OCI-LY7 (cell line): ENCODE measurements around the gene GNAZ. TPM values are rescaled to one million over a fixed set of nuclear protein-coding genes. Genes with fewer than 3 reads are reported as not detected.

ENCODE experiments used
- BruUV-seq: library from RNA; stranded (reverse); fragments of 400-500 nt; replicated peaks from 2 replicates; lab custom pipeline; 2021; lab: Mats Ljungman, UMichigan
- CTCF ChIA-PET: fragments of 300-600 bp; sonication (Branson Sonifier 250); formaldehyde crosslinking; loops from one replicate; lab custom pipeline; 2022; ENCODE audit warnings: antibody characterized with exemption; ENCODE audit not compliant: unreplicated experiment; lab: Charles Lee
- POLR2A ChIA-PET: fragments of 300-600 bp; sonication (Branson Sonifier 250); formaldehyde crosslinking; loops from one replicate; lab custom pipeline; 2022; ENCODE audit warnings: antibody characterized with exemption; lab: Charles Lee
- DNase-seq: peaks from one replicate; pipeline ENCODE4 v3.0.0-alpha.2; 2015; ENCODE audit warnings: low spot score
- H2AFZ ChIP-seq: fragments of 200-600 bp; sonication (generic), shearing (Covaris generic); 2 replicates; pipeline ENCODE4 v1.6.1; 2014; ENCODE audit warnings: mild to moderate bottlenecking, antibody characterized with exemption, low read length, moderate library complexity
- H3K27ac ChIP-seq: fragments of 200-600 bp; sonication (generic); 2 replicates; pipeline ENCODE4 v1.5.1; 2014; ENCODE audit warnings: mixed run types, low read depth, mild to moderate bottlenecking, moderate library complexity, low read length, inconsistent platforms; ENCODE audit not compliant: poor library complexity, severe bottlenecking
- H3K36me3 ChIP-seq: fragments of 200-600 bp; sonication (generic); 2 replicates; pipeline ENCODE4 v1.6.1; 2014; ENCODE audit warnings: mild to moderate bottlenecking, antibody characterized with exemption, low read length, moderate library complexity, mixed read lengths; ENCODE audit not compliant: insufficient read depth
- H3K4me1 ChIP-seq: fragments of 200-600 bp; sonication (generic); 2 replicates; pipeline ENCODE4 v1.5.1; 2014; ENCODE audit warnings: mild to moderate bottlenecking, low read length; ENCODE audit not compliant: insufficient read depth, poor library complexity, severe bottlenecking
- H3K4me2 ChIP-seq: fragments of 200-600 bp; sonication (generic); 2 replicates; pipeline ENCODE4 v1.6.1; 2014; ENCODE audit warnings: mild to moderate bottlenecking, low read length
- H3K4me3 ChIP-seq: fragments of 200-600 bp; sonication (generic); 2 replicates; pipeline ENCODE4 v1.5.1; 2014; ENCODE audit warnings: mild to moderate bottlenecking, low read depth, low read length; ENCODE audit not compliant: poor library complexity, severe bottlenecking
- H3K79me2 ChIP-seq: fragments of 200-600 bp; sonication (generic); 2 replicates; pipeline ENCODE4 v1.6.1; 2016; ENCODE audit warnings: low read depth, mild to moderate bottlenecking, low read length, moderate library complexity, mixed read lengths; ENCODE audit not compliant: insufficient read depth
- H3K9me2 ChIP-seq: fragments of 200-600 bp; sonication (generic); 2 replicates; pipeline ENCODE4 v1.6.1; 2016; ENCODE audit warnings: mild to moderate bottlenecking, low read length, mixed read lengths; ENCODE audit not compliant: insufficient read depth
- H3K9me3 ChIP-seq: fragments of 200-600 bp; sonication (generic); 2 replicates; pipeline ENCODE4 v1.6.1; 2014; ENCODE audit warnings: mild to moderate bottlenecking, mixed run types, low read length, mixed read lengths
- H4K20me1 ChIP-seq: fragments of 200-600 bp; sonication (generic); 2 replicates; pipeline ENCODE4 v1.6.1; 2014; ENCODE audit warnings: mild to moderate bottlenecking, antibody characterized with exemption, low read length, moderate library complexity, mixed read lengths; ENCODE audit not compliant: insufficient read depth
- EZH2phosphoT487 ChIP-seq: fragments of 200-600 bp; sonication (generic); IDR thresholded peaks from 2 replicates; pipeline ENCODE4 v1.6.1; 2018; ENCODE audit warnings: low read depth, borderline replicate concordance, mild to moderate bottlenecking, mixed run types, antibody characterized with exemption, low read length, moderate library complexity, mixed read lengths
- intact Hi-C: fragments of 100-400 bp; cut with micrococcal nuclease; formaldehyde crosslinking; loops from one replicate; pipeline ENCODE4 v1.10.0; 2022; ENCODE audit not compliant: unreplicated experiment
- total RNA-seq, 2 experiments: library from RNA; depleted of rRNA in 1 of 2; stranded (reverse); fragments of >200 nt in 1 of 2; shearing (Covaris generic) in 1 of 2; gene quantifications; 2 replicates each; pipeline ENCODE4 v1.2.3, GENCODE V29; 2014 to 2022
- TF ChIP-seq, protein P1 (sequence below): fragments of 200-600 bp; sonication (generic); conservative IDR thresholded peaks from 2 replicates; pipeline ENCODE4 v1.5.1; 2014; ENCODE audit warnings: mild to moderate bottlenecking, antibody characterized with exemption, low read length, moderate library complexity, mixed read lengths

Gene GNAZ
- total RNA-seq, 2 experiments from 2014 or later, result 38.5 to 46.4 TPM

DNA sequence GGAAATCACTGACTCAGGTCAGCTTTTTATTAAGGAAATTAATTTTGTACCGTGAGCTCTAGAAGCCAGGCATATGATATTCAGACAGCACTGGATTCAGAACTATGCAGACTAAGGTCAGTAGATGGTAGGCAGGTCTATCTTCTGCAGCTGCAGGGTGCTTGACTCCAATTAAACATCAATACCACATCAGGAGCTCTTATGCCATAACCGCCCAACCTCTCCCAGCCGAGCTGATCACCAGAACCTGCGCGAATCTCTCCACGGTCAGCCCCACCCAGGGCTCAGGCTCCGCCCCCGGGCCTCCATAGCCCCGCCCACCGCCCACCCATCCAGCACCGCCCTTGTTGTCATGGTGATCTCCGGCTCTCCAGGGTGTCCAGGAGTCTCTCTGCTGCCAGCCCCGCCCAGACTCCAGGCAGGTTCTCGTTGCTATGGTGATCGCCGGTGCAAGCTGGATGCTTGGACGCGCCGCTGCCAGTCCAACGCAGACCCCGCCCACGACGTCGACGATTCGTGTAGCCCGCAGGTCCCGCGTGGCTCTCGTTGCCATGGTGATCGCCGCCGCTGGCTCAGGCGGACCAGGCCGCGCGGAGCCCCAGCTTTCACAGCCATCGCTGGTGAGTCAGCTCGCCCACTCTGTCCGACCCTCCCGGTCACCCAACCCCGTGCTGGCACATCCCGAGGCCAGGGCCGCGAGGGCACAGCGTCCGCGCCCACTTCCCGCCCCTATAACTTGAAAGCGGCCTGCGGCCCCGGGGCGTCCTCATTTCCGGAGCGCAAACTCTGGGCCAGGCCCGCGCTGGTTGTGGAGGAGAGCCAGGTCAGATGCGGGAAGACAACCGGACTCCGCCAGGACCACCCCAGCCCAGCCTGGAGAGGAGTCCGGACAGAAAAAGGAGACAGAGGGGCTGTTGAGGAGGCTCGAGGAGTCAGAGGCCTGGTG is 74.9 kb downstream of the GNAZ start, which contains the start of gene RAB36:
Gene RAB36 (plus strand): TSS at position 546 of the 946 bp plus-strand sequence. CDS start 1,140 bp downstream, outside the sequence.
- H3K36me3 ChIP-seq, result no peaks in the 10 kb centered on the region
- intact Hi-C loops, result no loop called here
- H3K27ac ChIP-seq, result no peak within 1 kb of the TSS
- no peaks in the 10 kb centered on the region for H4K20me1 ChIP-seq
- peak; percentile 75 for DNase-seq
- H3K9me3 ChIP-seq, result no peaks in the 10 kb centered on the region
- no peaks in the 10 kb centered on the region for H3K79me2 ChIP-seq
- TF ChIP-seq, protein P1, sequence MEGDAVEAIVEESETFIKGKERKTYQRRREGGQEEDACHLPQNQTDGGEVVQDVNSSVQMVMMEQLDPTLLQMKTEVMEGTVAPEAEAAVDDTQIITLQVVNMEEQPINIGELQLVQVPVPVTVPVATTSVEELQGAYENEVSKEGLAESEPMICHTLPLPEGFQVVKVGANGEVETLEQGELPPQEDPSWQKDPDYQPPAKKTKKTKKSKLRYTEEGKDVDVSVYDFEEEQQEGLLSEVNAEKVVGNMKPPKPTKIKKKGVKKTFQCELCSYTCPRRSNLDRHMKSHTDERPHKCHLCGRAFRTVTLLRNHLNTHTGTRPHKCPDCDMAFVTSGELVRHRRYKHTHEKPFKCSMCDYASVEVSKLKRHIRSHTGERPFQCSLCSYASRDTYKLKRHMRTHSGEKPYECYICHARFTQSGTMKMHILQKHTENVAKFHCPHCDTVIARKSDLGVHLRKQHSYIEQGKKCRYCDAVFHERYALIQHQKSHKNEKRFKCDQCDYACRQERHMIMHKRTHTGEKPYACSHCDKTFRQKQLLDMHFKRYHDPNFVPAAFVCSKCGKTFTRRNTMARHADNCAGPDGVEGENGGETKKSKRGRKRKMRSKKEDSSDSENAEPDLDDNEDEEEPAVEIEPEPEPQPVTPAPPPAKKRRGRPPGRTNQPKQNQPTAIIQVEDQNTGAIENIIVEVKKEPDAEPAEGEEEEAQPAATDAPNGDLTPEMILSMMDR, result no peak
- no peak for TF ChIP-seq EZH2phosphoT487
- no peaks in the 10 kb centered on the region for H3K9me2 ChIP-seq
- H2AFZ ChIP-seq, result peak within 1 kb of the TSS; percentile 92
- ChIA-PET CTCF (interaction anchor here (2.0 kb wide), 1 partner anchor 12 kb away, joined by 6 read pairs; no protein-coding TSS in a partner anchor), POLR2A (interaction anchor here (0.5 to 1.9 kb wide), 9 partner anchors 8 to 175 kb away, joined by 3 to 10 read pairs (median 4); no protein-coding TSS in a partner anchor)
- peaks cover 62% of the 10 kb centered on the region for H3K4me1 ChIP-seq
- BruUV-seq, result no TSS peak
- H3K4me2 ChIP-seq, result peak within 1 kb of the TSS; percentile 82
- H3K4me3 ChIP-seq, result peak within 1 kb of the TSS; percentile 60

DNA sequence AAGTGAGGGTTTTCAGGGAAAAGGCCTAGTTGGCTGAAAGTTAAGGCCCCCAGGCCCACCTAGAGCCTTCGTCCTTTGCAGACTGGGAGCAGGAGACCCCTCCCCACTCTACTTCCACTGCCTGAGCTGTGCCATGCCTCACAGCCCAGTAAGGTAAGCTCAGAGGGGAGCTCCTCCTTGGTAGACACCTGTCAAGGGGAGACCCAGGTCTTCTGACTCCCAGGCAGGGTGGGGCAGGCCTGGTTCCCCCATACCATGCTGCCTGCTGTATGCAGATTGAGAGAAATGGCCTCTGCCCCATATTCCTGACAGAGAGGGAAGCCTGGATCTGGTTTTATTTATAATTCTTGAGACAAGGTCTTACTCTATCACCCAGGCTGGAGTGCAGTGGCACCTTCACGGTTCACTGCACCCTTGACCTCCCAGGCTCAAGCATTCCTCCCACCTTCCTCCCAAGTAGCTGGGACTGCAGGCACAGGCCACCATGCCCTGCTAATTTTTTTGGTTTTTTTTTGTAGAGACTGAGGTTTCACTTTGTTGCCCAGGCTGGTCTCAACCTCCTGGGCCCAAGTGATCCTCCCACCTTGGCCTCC is 75.7 kb downstream of the GNAZ start:
- Histone ChIP-seq H4K20me1 (no peaks in the 10 kb centered on the region), H3K4me1 (peaks cover 54% of the 10 kb centered on the region), H3K4me3 (peak overlapping the region; percentile 60), H2AFZ (peak overlapping the region; percentile 92; the same call in 1 of the 2 replicates), H3K36me3 (no peaks in the 10 kb centered on the region), H3K27ac (no peak overlapping the region), H3K4me2 (peak overlapping the region; percentile 82), H3K9me2 (no peaks in the 10 kb centered on the region), H3K79me2 (no peaks in the 10 kb centered on the region), H3K9me3 (no peaks in the 10 kb centered on the region)
- no TSS peak for BruUV-seq
- ChIA-PET CTCF (interaction anchor here (2.0 kb wide), 1 partner anchor 11 kb away, joined by 6 read pairs; no protein-coding TSS in a partner anchor), POLR2A (interaction anchor here (0.5 to 1.6 kb wide), 5 partner anchors 8 to 176 kb away, joined by 3 to 4 read pairs (median 3); no protein-coding TSS in a partner anchor)
- DNase-seq, result no peak
- no peak for TF ChIP-seq EZH2phosphoT487
- TF ChIP-seq, protein P1, result no peak
- intact Hi-C loops, result no loop called here
